ENCODE data around the gene ERAP2. TPM values are rescaled to one million over a fixed set of nuclear protein-coding genes. Genes with fewer than 3 reads are reported as not detected.

Gene ERAP2
- total and polyA plus RNA-seq, 10 of the 15 experiments (the other 5 are each of a cell fraction or from before 2014, with no cell fraction given): 4.0 to 28.7 (median 11.7) TPM

DNA sequence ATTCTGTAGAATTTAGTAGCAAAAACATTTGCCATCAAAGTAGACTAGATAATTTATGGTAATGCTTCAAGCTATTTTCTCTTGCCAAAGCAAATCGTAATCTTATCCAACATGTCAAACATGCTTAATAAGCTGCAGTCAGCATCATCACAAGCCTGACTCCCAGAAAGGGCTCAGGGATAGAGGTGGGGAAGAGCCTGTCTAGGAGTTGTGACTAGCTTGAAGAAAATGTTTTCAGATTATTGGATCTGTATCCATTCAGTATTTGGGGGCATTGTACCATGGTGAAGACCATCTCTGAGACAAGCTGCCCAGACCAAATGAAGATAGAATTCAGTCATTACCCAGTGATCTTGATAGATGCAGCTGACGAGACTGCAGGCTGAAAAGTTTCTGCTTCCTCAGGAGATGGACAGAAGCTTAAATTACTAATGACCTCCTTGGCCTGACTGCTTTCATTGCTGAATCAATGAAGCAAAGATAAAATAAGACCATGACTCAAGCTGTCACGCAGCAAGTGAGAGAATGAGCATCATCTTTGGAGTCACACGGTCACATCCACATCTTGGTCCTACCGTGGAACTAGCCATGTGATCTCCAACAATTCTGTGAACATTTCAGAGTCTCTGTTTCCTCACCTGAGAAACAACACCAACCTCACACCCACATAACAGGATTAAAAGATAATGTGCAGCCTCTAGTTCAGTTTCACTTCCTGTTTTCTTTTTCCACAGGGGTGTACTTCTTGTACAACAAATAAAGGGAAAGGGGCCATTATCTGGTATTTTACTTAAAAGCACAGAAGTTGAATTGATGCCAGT lies 9.4 kb downstream of the ERAP2 start (continued):
- TF ChIP-seq CHD2 (IDR thresholded peaks at IDR 0.05; ENCODE audit: borderline replicate concordance, low read depth, low read length) (peak; percentile 75), BCL11A (IDR thresholded peaks at IDR 0.05; ENCODE audit: low read depth, low read length) (peak; percentile 66), LARP7 (IDR thresholded peaks at IDR 0.05) (no peak), FOXM1 (IDR thresholded peaks at IDR 0.05; ENCODE audit: low read depth, low read length) (peak; percentile 87; the same call in 1 of the 2 replicates), MTA3 (IDR thresholded peaks at IDR 0.05; ENCODE audit: borderline replicate concordance, low read length) (peak; percentile 61), TCF12 (IDR thresholded peaks at IDR 0.05; ENCODE audit: low read depth, low read length) (peak; percentile 77), ASH2L (IDR thresholded peaks at IDR 0.05; ENCODE audit: borderline replicate concordance, low read depth) (no peak), BMI1 (IDR thresholded peaks at IDR 0.05; ENCODE audit: borderline replicate concordance) (peak; percentile 86), TCF7 (IDR thresholded peaks at IDR 0.05; ENCODE audit: borderline replicate concordance) (no peak), ZZZ3 (IDR thresholded peaks at IDR 0.05; ENCODE audit: control insufficient read depth, insufficient read length, low read depth) (no peak), BACH1 (IDR thresholded peaks at IDR 0.05; ENCODE audit: borderline replicate concordance) (peak; percentile 88; the same call in 1 of the 2 replicates), SIX5 (IDR thresholded peaks at IDR 0.05; ENCODE audit: low read depth, low read length, severe bottlenecking) (no peak), NFIC (IDR thresholded peaks at IDR 0.05; ENCODE audit: low read depth, low read length) (peak; percentile 82)
- TF ChIP-seq, protein P1, sequence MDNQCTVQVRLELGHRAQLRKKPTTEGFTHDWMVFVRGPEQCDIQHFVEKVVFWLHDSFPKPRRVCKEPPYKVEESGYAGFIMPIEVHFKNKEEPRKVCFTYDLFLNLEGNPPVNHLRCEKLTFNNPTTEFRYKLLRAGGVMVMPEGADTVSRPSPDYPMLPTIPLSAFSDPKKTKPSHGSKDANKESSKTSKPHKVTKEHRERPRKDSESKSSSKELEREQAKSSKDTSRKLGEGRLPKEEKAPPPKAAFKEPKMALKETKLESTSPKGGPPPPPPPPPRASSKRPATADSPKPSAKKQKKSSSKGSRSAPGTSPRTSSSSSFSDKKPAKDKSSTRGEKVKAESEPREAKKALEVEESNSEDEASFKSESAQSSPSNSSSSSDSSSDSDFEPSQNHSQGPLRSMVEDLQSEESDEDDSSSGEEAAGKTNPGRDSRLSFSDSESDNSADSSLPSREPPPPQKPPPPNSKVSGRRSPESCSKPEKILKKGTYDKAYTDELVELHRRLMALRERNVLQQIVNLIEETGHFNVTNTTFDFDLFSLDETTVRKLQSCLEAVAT (IDR thresholded peaks at IDR 0.05): peak; percentile 60; the same call in 1 of the 2 replicates
- TF ChIP-seq, protein P2, sequence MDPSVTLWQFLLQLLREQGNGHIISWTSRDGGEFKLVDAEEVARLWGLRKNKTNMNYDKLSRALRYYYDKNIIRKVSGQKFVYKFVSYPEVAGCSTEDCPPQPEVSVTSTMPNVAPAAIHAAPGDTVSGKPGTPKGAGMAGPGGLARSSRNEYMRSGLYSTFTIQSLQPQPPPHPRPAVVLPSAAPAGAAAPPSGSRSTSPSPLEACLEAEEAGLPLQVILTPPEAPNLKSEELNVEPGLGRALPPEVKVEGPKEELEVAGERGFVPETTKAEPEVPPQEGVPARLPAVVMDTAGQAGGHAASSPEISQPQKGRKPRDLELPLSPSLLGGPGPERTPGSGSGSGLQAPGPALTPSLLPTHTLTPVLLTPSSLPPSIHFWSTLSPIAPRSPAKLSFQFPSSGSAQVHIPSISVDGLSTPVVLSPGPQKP (IDR thresholded peaks at IDR 0.05; ENCODE audit: low read depth, low read length): no peak
- TF ChIP-seq, protein P3, sequence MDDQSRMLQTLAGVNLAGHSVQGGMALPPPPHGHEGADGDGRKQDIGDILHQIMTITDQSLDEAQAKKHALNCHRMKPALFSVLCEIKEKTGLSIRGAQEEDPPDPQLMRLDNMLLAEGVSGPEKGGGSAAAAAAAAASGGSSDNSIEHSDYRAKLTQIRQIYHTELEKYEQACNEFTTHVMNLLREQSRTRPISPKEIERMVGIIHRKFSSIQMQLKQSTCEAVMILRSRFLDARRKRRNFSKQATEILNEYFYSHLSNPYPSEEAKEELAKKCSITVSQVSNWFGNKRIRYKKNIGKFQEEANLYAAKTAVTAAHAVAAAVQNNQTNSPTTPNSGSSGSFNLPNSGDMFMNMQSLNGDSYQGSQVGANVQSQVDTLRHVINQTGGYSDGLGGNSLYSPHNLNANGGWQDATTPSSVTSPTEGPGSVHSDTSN (IDR thresholded peaks at IDR 0.05; ENCODE audit: insufficient replicate concordance, low read depth, low read length): no peak
- TF ChIP-seq, protein P4, sequence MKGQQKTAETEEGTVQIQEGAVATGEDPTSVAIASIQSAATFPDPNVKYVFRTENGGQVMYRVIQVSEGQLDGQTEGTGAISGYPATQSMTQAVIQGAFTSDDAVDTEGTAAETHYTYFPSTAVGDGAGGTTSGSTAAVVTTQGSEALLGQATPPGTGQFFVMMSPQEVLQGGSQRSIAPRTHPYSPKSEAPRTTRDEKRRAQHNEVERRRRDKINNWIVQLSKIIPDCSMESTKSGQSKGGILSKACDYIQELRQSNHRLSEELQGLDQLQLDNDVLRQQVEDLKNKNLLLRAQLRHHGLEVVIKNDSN (IDR thresholded peaks at IDR 0.05; ENCODE audit: borderline replicate concordance, extremely low read length, insufficient read depth, low read depth, low read length): peak; percentile 48
- TF ChIP-seq, protein P5, sequence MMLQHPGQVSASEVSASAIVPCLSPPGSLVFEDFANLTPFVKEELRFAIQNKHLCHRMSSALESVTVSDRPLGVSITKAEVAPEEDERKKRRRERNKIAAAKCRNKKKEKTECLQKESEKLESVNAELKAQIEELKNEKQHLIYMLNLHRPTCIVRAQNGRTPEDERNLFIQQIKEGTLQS (IDR thresholded peaks at IDR 0.05; ENCODE audit: borderline replicate concordance, extremely low read depth, low read depth, low read length): no peak
- TF ChIP-seq, protein P6, sequence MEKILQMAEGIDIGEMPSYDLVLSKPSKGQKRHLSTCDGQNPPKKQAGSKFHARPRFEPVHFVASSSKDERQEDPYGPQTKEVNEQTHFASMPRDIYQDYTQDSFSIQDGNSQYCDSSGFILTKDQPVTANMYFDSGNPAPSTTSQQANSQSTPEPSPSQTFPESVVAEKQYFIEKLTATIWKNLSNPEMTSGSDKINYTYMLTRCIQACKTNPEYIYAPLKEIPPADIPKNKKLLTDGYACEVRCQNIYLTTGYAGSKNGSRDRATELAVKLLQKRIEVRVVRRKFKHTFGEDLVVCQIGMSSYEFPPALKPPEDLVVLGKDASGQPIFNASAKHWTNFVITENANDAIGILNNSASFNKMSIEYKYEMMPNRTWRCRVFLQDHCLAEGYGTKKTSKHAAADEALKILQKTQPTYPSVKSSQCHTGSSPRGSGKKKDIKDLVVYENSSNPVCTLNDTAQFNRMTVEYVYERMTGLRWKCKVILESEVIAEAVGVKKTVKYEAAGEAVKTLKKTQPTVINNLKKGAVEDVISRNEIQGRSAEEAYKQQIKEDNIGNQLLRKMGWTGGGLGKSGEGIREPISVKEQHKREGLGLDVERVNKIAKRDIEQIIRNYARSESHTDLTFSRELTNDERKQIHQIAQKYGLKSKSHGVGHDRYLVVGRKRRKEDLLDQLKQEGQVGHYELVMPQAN (conservative IDR thresholded peaks at IDR 0.05): peak; percentile 53; the same call in 1 of the 2 replicates
- TF ChIP-seq, protein P7, sequence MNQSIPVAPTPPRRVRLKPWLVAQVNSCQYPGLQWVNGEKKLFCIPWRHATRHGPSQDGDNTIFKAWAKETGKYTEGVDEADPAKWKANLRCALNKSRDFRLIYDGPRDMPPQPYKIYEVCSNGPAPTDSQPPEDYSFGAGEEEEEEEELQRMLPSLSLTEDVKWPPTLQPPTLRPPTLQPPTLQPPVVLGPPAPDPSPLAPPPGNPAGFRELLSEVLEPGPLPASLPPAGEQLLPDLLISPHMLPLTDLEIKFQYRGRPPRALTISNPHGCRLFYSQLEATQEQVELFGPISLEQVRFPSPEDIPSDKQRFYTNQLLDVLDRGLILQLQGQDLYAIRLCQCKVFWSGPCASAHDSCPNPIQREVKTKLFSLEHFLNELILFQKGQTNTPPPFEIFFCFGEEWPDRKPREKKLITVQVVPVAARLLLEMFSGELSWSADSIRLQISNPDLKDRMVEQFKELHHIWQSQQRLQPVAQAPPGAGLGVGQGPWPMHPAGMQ (IDR thresholded peaks at IDR 0.05; ENCODE audit: borderline replicate concordance): no peak

All from GM12878 (cell line).